GM06990 (cell line): Measurements from ENCODE around the gene DGCR6L.
A peak's percentile ranks its signal among the peaks of the same experiment; 100 is the strongest.
"Not testable (repeated sequence)": the region's sequence is repeated elsewhere in the genome, so short reads cannot be mapped to it uniquely, and the experiment has no call there.

Experiments
- DNase-seq: peaks from one replicate; pipeline ENCODE4 v3.0.0-alpha.2; 2011; ENCODE audit not compliant: insufficient read length; ENCODE audit errors: extremely low read depth
- H3K27me3 ChIP-seq: replicated peaks from 2 replicates; pipeline ENCODE4 v1.6.0; 2011; ENCODE audit warnings: low read length; ENCODE audit not compliant: control insufficient read depth, insufficient read depth
- H3K36me3 ChIP-seq: 2 replicates; pipeline ENCODE4 v1.5.1; 2011; ENCODE audit warnings: low read length; ENCODE audit not compliant: control insufficient read depth, insufficient read depth
- H3K4me3 ChIP-seq: replicated peaks from 2 replicates; pipeline ENCODE4 v1.5.1; 2011; ENCODE audit warnings: low read depth, mild to moderate bottlenecking, control low read depth, low read length
- TF ChIP-seq, protein P1 (sequence below): IDR thresholded peaks from 2 replicates; pipeline ENCODE4 v1.5.1; 2011; ENCODE audit warnings: low read length, control low read depth, mild to moderate bottlenecking, inconsistent platforms; ENCODE audit not compliant: insufficient read depth, poor library complexity, severe bottlenecking

Gene DGCR6L

DNA sequence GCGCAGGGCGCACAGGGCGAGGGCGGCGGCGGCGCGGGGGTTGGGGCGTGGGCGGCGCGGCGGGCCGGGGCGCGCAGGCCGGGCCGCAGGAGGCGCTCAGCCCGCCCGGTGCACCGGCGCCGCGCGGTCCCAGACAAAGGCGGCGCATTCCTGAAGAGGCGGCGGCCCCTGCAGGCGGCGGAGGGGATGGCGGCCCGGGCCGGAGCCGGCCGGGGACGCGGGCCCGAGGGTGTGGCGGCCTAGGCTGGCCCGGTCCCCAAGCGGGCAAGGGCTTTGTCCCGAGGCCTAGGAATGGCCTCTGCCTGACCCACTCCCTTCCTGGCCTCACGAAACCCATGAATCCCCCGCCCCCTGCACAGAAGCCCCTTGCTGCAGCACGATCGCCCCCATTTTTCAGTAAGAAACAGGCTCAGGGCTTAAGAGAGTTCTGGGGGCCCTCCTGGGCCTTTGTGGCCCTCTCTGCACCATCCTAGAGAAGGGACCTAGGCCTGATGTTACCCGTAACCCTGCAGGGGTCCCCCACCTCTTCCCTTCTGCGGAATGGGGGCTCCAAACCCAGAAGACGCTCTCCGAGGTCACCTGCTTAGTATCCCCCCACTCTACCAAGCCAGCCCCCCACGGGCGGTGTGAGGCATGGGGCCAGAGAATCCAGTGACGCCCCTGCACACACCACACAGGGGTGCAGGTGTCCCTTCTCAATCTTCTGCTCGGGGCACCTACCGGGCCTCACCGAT, 51.4 kb downstream of the DGCR6L start, which contains the start of gene RTN4R:
Gene RTN4R (minus strand): TSS at position 40 of the 734 bp plus-strand sequence. CDS start 226 bp downstream, outside the sequence.
- TF ChIP-seq, protein P1, sequence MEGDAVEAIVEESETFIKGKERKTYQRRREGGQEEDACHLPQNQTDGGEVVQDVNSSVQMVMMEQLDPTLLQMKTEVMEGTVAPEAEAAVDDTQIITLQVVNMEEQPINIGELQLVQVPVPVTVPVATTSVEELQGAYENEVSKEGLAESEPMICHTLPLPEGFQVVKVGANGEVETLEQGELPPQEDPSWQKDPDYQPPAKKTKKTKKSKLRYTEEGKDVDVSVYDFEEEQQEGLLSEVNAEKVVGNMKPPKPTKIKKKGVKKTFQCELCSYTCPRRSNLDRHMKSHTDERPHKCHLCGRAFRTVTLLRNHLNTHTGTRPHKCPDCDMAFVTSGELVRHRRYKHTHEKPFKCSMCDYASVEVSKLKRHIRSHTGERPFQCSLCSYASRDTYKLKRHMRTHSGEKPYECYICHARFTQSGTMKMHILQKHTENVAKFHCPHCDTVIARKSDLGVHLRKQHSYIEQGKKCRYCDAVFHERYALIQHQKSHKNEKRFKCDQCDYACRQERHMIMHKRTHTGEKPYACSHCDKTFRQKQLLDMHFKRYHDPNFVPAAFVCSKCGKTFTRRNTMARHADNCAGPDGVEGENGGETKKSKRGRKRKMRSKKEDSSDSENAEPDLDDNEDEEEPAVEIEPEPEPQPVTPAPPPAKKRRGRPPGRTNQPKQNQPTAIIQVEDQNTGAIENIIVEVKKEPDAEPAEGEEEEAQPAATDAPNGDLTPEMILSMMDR = peak; percentile 16
- DNase-seq = peak; percentile 49
- Histone ChIP-seq H3K27me3 (peaks cover 2% of the 10 kb centered on the region; the same call in 1 of the 2 replicates), H3K4me3 (no peak within 1 kb of the TSS), H3K36me3 (no peaks in the 10 kb centered on the region)

DNA sequence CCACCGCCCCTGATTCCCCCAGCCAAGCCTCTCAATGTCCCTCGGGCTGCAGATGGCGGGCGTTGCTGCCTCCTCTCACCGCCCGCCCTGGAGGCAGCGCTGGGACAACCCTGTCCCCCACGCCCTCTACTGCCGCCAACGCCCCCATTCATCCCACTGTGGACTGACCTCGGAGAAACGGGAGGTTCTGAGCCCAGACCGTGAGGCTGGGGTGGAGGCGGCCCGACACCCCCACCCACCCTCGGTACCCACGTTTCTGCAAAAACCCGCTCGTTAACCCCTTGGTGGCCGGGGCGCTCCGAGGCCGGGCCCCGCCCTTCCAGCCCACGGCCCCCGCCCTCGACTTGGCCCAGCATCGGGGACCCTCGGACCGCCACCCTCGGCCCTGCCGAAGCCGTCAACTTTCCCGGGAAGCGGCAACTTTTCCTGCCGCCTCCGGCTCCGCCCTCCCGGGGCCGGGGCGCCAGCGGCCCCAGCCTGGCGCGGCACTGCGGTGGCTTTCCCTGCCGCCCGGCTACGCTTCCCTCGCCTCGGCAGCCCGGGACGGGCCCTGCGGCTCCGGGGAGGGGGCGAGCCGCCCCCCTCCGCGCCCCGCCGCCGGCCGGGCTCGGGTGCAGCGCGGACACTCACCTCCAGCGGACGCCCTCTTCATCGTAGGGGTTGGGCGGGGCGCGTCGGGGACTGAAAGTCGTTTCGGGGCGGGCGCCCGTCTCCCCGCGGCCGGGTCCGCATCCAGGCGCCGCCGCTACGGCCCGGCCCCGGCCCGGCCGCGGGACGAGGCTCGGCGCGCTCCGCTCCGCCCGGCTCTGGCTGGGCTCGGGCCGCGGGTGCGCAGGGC, 52.2 kb downstream of the DGCR6L start:
- TF ChIP-seq, protein P1 = no peak

DNA sequence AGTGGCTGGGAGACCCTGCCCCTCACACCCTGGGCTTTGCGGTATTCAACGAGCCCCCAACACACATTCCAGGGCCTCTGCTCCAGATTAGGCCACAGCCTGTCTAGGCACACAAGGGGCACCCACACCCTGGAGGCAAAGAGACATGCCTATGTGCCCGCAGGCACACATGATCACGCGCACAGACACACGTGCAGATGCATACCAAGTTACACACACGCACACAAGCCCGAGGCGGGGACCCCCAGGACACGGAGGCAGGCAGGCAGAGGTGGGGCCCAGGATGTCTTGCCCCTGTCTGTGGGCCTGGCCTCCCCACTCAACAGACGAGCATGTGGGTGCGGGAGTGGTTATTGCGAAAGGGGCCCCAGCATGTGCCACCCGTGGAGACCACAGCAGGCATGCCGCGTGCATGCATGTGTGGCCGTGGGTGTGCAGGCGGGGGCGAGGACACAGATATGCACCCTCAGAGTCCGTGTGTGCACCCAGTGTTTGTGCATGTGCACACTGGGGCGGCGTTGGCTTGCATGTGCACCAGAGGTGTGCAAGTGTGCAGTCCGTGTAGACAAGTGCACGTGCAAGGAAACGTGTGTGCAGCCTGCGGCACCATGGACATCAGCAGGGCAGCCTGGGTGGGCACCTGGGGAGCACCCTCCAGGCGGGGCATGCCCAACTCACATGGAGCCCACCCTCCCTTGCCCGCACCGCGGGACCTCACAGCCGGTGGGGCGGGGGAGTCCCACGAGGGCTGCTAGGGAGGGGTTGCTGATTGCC, 53.0 kb downstream of the DGCR6L start:
- not testable (repeated sequence) for H3K27me3 ChIP-seq, H3K4me3 ChIP-seq, H3K36me3 ChIP-seq, DNase-seq

More for the DNA sequence above, 52.2 kb downstream of the DGCR6L start:
- Histone ChIP-seq H3K27me3 (peaks cover 2% of the 10 kb centered on the region; the same call in 1 of the 2 replicates), H3K4me3 (no peak overlapping the region), H3K36me3 (no peaks in the 10 kb centered on the region)
- DNase-seq = no peak

DNA sequence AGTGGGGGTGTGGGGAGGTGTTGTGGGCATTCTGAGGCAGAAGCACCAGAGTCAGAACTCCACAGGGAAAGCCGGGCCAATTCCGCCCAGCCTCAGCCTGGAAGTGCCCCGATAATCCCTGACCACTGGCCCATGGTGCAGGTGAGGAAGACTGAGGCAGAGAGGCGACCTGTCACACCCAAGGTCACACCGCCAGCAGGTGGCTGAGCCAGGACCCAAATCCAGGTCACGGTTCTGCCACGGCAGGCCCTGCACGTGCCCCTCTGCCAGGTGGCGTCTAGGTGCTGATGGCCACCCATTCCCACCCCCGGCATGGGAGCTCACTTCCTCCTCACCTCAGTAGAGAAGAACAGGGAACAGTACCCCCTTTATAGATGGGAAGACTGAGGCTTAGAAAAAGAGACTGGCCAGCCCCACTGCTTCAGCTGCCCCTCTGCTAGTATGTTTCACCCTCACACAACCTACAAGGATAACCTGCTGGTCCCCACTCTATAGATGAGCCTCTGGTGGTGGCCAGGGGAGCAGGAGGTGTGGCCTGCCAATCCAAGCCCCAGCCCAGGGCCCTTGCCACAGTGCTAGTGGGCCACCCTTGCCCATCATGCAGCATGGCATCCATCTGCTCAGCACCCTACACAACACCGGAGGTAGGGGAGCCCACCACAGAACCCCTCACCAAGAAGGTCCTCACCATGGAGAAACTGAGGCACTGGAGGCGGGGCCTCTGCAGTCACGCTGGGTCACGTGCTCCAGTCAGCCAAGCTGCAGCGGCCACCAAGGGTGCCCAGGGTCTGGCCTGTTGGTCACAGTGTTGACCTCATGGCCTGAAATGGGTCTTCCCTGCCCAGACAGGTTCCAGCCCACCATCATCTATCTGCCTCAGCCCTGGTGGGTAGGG, 53.8 kb downstream of the DGCR6L start:
- DNase-seq, H3K4me3 ChIP-seq, H3K27me3 ChIP-seq, H3K36me3 ChIP-seq: not testable (repeated sequence)

DNA sequence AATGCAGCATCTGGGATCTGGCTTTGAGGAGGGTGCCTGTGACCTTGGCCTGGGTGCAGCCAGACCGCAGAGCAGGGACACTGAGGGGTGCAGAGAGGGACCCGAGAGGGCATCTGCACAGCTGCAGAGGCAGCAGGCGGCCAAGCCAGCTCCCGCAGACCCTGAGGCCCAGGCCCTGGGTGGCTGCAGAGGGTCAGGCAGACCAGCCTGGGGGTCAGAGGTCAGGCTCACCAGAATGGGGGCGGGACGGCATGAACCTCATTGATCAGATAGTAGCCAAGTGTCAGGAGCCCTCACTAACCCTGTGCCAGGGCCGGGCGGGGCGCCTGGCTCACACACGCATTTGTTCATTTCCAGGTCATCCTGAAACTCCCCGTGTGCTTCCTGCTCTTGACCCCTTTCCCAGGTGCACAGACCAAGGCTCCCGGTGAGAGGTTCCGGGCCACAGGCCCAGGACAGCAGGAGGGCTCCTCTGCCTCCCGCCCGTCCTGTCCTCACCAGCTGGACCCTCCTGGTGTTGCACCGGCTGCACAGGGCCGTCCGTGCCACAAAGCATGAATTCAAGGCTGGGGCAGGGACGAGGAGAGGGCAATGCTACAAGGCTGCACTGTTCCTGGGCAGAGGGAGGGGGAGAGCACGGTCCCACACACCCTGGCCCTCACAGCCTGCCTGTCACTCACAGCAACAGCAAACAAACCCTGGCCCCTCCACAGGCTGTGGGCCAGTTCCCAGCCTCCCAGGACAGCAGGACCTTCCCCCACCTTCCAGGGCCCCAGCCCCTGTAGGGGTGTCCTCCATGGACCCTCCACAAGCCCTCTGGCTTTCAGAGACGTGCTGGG, 55.0 kb downstream of the DGCR6L start:
- TF ChIP-seq, protein P1 = no peak
- H3K4me3 ChIP-seq = no peak overlapping the region
- DNase-seq = no peak
- H3K36me3 ChIP-seq = no peaks in the 10 kb centered on the region
- H3K27me3 ChIP-seq = peaks cover 2% of the 10 kb centered on the region; the same call in 1 of the 2 replicates
